ENCODE results near the gene GPR62. TPM values are rescaled to one million over a fixed set of nuclear protein-coding genes. Genes with fewer than 3 reads are reported as not detected.
A peak's percentile ranks its signal among the peaks of the same experiment; 100 is the strongest.

The GPR62 gene
- polyA plus RNA-seq, 3 donors from 2014 or later, result not detected

- Mint-ChIP-seq H3K27ac (peak overlapping the region; percentile 11 to 89 (median 64)), H3K27me3 (ENCODE audit: low read depth in 3 of 3) (peaks cover 2 to 19% (median 6%) of the 10 kb centered on the region in 3 donors), H3K4me3 (peak overlapping the region; percentile 22 to 77 (median 65)), H3K36me3 (no peaks in the 10 kb centered on the region), H3K9me3 (peaks cover 0 to 1% (median 0%) of the 10 kb centered on the region in 6 donors), H3K4me1 (peaks cover 52 to 54% of the 10 kb centered on the region in 2 donors)
- peak in 1 of 3 donors; percentile 39 for DNase-seq
These were observed 22.4 kb downstream of the GPR62 start for GRCh38 chr3:51977446-51978142.

GRCh38 chr3:51978143-51978502, 22.9 kb downstream of the GPR62 start:
- Mint-ChIP-seq H3K36me3 (no peaks in the 10 kb centered on the region), H3K4me1 (peaks cover 55 to 58% of the 10 kb centered on the region in 2 donors), H3K4me3 (no peak overlapping the region), H3K9me3 (peaks cover 0 to 1% (median 0%) of the 10 kb centered on the region in 6 donors), H3K27ac (peak overlapping the region in 2 of 6 donors; percentile 7 to 68), H3K27me3 (ENCODE audit: low read depth in 3 of 3) (peaks cover 2 to 19% (median 6%) of the 10 kb centered on the region in 3 donors)
- DNase-seq, result no peak

GRCh38 chr3:51980253-51980652, 25.1 kb downstream of the GPR62 start:
- no peaks in the 10 kb centered on the region for H3K36me3 Mint-ChIP-seq
- H3K27me3 Mint-ChIP-seq (ENCODE audit: low read depth in 3 of 3), result peaks cover 0 to 10% (median 1%) of the 10 kb centered on the region in 3 donors
- no peak overlapping the region for H3K27ac Mint-ChIP-seq
- H3K4me3 Mint-ChIP-seq, result no peak overlapping the region
- peaks cover 48 to 50% of the 10 kb centered on the region in 2 donors for H3K4me1 Mint-ChIP-seq
- no peaks in the 10 kb centered on the region for H3K9me3 Mint-ChIP-seq
- DNase-seq, result no peak

- peaks cover 0 to 10% (median 1%) of the 10 kb centered on the region in 3 donors for H3K27me3 Mint-ChIP-seq (ENCODE audit: low read depth in 3 of 3)
These were observed 27.2 kb downstream of the GPR62 start for GRCh38 chr3:51982352-51982837.

GRCh38 chr3:51982838-51983577, 27.8 kb downstream of the GPR62 start, which contains the start of gene ACY1:
Gene ACY1, plus strand, starts transcription at chr3:51983535. Its CDS starts 530 bp downstream, at chr3:51984065.
- peak; percentile 72 to 76 (median 74) for DNase-seq
- Mint-ChIP-seq H3K27me3 (ENCODE audit: low read depth in 3 of 3) (peaks cover 0 to 10% (median 1%) of the 10 kb centered on the region in 3 donors), H3K36me3 (no peaks in the 10 kb centered on the region), H3K4me3 (peak within 1 kb of the TSS; percentile 88 to 99 (median 93)), H3K4me1 (peaks cover 26 to 27% of the 10 kb centered on the region in 2 donors), H3K27ac (peak within 1 kb of the TSS; percentile 94 to 98 (median 96)), H3K9me3 (no peaks in the 10 kb centered on the region)

More at GRCh38 chr3:51982352-51982837, 27.2 kb downstream of the GPR62 start:
- DNase-seq, result peak in 2 of 3 donors; percentile 32
- H3K9me3 Mint-ChIP-seq, result no peaks in the 10 kb centered on the region
- peak overlapping the region; percentile 88 to 99 (median 93) for H3K4me3 Mint-ChIP-seq
- H3K4me1 Mint-ChIP-seq, result peaks cover 30 to 32% of the 10 kb centered on the region in 2 donors
- peak overlapping the region; percentile 94 to 98 (median 96) for H3K27ac Mint-ChIP-seq
- no peaks in the 10 kb centered on the region for H3K36me3 Mint-ChIP-seq

- no peaks in the 10 kb centered on the region for H3K36me3 Mint-ChIP-seq
- peak overlapping the region; percentile 88 to 99 (median 93) for H3K4me3 Mint-ChIP-seq
- no peak for DNase-seq
- peaks cover 0 to 10% (median 1%) of the 10 kb centered on the region in 3 donors for H3K27me3 Mint-ChIP-seq (ENCODE audit: low read depth in 3 of 3)
- no peaks in the 10 kb centered on the region for H3K9me3 Mint-ChIP-seq
- H3K27ac Mint-ChIP-seq, result peak overlapping the region; percentile 86 to 98 (median 94)
- peaks cover 26 to 27% of the 10 kb centered on the region in 2 donors for H3K4me1 Mint-ChIP-seq
These were observed 28.5 kb downstream of the GPR62 start for GRCh38 chr3:51983578-51984268.

GRCh38 chr3:51984269-51984647, 29.1 kb downstream of the GPR62 start:
- Mint-ChIP-seq H3K27ac (peak overlapping the region in 4 of 6 donors; percentile 72 to 98 (median 88)), H3K36me3 (no peaks in the 10 kb centered on the region), H3K4me3 (peak overlapping the region; percentile 65 to 99 (median 92))

GRCh38 chr3:51985063-51985462, 29.9 kb downstream of the GPR62 start:
- H3K27me3 Mint-ChIP-seq (ENCODE audit: low read depth in 3 of 3), result peaks cover 0 to 10% (median 1%) of the 10 kb centered on the region in 3 donors
- H3K4me1 Mint-ChIP-seq, result peaks cover 26 to 29% of the 10 kb centered on the region in 2 donors
- H3K9me3 Mint-ChIP-seq, result no peaks in the 10 kb centered on the region
- no peak for DNase-seq
- H3K27ac Mint-ChIP-seq, result peak overlapping the region in 4 of 6 donors; percentile 75 to 86 (median 82)
- no peaks in the 10 kb centered on the region for H3K36me3 Mint-ChIP-seq
- peak overlapping the region in 3 of 5 donors; percentile 42 to 67 (median 63) for H3K4me3 Mint-ChIP-seq

More at GRCh38 chr3:51984269-51984647, 29.1 kb downstream of the GPR62 start:
- peaks cover 26 to 29% of the 10 kb centered on the region in 2 donors for H3K4me1 Mint-ChIP-seq
- H3K9me3 Mint-ChIP-seq, result no peaks in the 10 kb centered on the region
- H3K27me3 Mint-ChIP-seq (ENCODE audit: low read depth in 3 of 3), result peaks cover 0 to 10% (median 1%) of the 10 kb centered on the region in 3 donors
- DNase-seq, result no peak

GRCh38 chr3:51986010-51986947, 31.1 kb downstream of the GPR62 start:
- Mint-ChIP-seq H3K9me3 (no peaks in the 10 kb centered on the region), H3K4me3 (no peak overlapping the region), H3K36me3 (no peaks in the 10 kb centered on the region), H3K4me1 (peaks cover 25 to 27% of the 10 kb centered on the region in 2 donors), H3K27ac (peak overlapping the region in 1 of 6 donors; percentile 49), H3K27me3 (ENCODE audit: low read depth in 3 of 3) (peaks cover 0 to 4% (median 1%) of the 10 kb centered on the region in 3 donors)
- DNase-seq, result no peak

GRCh38 chr3:51987568-51987967, 32.4 kb downstream of the GPR62 start:
- no peak overlapping the region for H3K4me3 Mint-ChIP-seq
- H3K36me3 Mint-ChIP-seq, result peaks cover 0 to 2% (median 0%) of the 10 kb centered on the region in 3 donors
- peaks cover 19 to 24% of the 10 kb centered on the region in 2 donors for H3K4me1 Mint-ChIP-seq
- no peak for DNase-seq
- no peak overlapping the region for H3K27ac Mint-ChIP-seq
- no peaks in the 10 kb centered on the region for H3K27me3 Mint-ChIP-seq (ENCODE audit: low read depth in 3 of 3)
- H3K9me3 Mint-ChIP-seq, result no peaks in the 10 kb centered on the region

GRCh38 chr3:51988286-51989146, 33.3 kb downstream of the GPR62 start:
- no peaks in the 10 kb centered on the region for H3K27me3 Mint-ChIP-seq (ENCODE audit: low read depth in 3 of 3)
- peaks cover 0 to 5% (median 0%) of the 10 kb centered on the region in 3 donors for H3K36me3 Mint-ChIP-seq
- DNase-seq, result no peak
- H3K4me1 Mint-ChIP-seq, result peaks cover 16 to 19% of the 10 kb centered on the region in 2 donors
- H3K4me3 Mint-ChIP-seq, result no peak overlapping the region
- H3K27ac Mint-ChIP-seq, result peak overlapping the region in 2 of 6 donors; percentile 12 to 58
- no peaks in the 10 kb centered on the region for H3K9me3 Mint-ChIP-seq
